B cell (primary cell): ENCODE results near the gene IGLON5. TPM values are rescaled to one million over a fixed set of nuclear protein-coding genes. Genes with fewer than 3 reads are reported as not detected.

Experiments used
- ATAC-seq: fragments of 200-7000 bp; cut with Tn5 transposase; one replicate; pipeline ENCODE4 v1.10.0; 2021; ENCODE audit warnings: low read depth, mild to moderate bottlenecking, moderate number of reproducible peaks, moderate library complexity
- CTCF ChIA-PET: fragments of 350-600 bp; sonication (Branson Sonifier 250); formaldehyde crosslinking; loops from one replicate; lab custom pipeline; 2021; ENCODE audit warnings: antibody characterized with exemption, inconsistent platforms; lab: Charles Lee
- POLR2A ChIA-PET: fragments of 350-600 bp; sonication (Branson Sonifier 250); formaldehyde crosslinking; loops from one replicate; lab custom pipeline; 2021; ENCODE audit warnings: antibody characterized with exemption; lab: Charles Lee
- DNase-seq: peaks from one replicate; pipeline ENCODE4 v3.0.0; 2013
- H2AFZ ChIP-seq: 2 replicates; pipeline ENCODE4 v1.6.1; 2012; ENCODE audit warnings: mild to moderate bottlenecking, low read depth, low read length; ENCODE audit not compliant: insufficient read depth, poor library complexity, severe bottlenecking
- H3K27ac ChIP-seq, 2 donors: 1 replicate in 1 of 2; 2 replicates in 1 of 2; pipeline ENCODE4 v1.5.1; 2012 to 2013; ENCODE audit warnings: low read length in 2 of 2, mild to moderate bottlenecking in 2 of 2, moderate library complexity in 1 of 2
- H3K27me3 ChIP-seq, 4 experiments: fragments of 200-600 bp in 1 of 4; sonication (generic) in 1 of 4; replicated peaks in 1 of 4; 1 replicate in 2 of 4; 2 replicates in 2 of 4; pipeline versions ENCODE4 v1.6.1 to v1.7.0; 2013 to 2016; ENCODE audit warnings: low read length in 3 of 4, mild to moderate bottlenecking in 2 of 4, mixed read lengths in 1 of 4, moderate library complexity in 1 of 4; ENCODE audit not compliant: insufficient read depth in 4 of 4, control insufficient read depth in 3 of 4; ENCODE audit errors: control extremely low read depth in 1 of 4
- H3K36me3 ChIP-seq, 2 experiments: replicated peaks in 1 of 2; 1 replicate in 1 of 2; 2 replicates in 1 of 2; pipeline versions ENCODE4 v1.6.1 to v1.7.1; 2013; ENCODE audit warnings: low read length in 1 of 2; ENCODE audit not compliant: insufficient read depth in 2 of 2, control insufficient read depth in 1 of 2; ENCODE audit errors: control extremely low read depth in 1 of 2, extremely low read depth in 1 of 2
- H3K4me1 ChIP-seq, 2 donors: fragments of 200-600 bp in 1 of 2; sonication (generic) in 1 of 2; 1 replicate in 1 of 2; 2 replicates in 1 of 2; pipeline versions ENCODE4 v1.5.1 to v1.6.1; 2013 to 2017; ENCODE audit warnings: low read length in 2 of 2; ENCODE audit not compliant: control insufficient read depth in 2 of 2, insufficient read depth in 2 of 2
- H3K4me2 ChIP-seq: replicated peaks from 2 replicates; pipeline ENCODE3; 2012; ENCODE audit warnings: mild to moderate bottlenecking, low read depth, low read length; ENCODE audit not compliant: poor library complexity, severe bottlenecking
- H3K4me3 ChIP-seq, 5 experiments: fragments of 200-600 bp in 1 of 5; sonication (generic) in 1 of 5; 1 replicate in 3 of 5; 2 replicates in 2 of 5; pipeline versions ENCODE4 v1.5.1 to v1.7.0; 2011 to 2016; ENCODE audit warnings: low read length in 4 of 5, mild to moderate bottlenecking in 4 of 5, low read depth in 2 of 5, control low read depth in 1 of 5, moderate library complexity in 1 of 5; ENCODE audit not compliant: insufficient read depth in 1 of 5; ENCODE audit errors: control extremely low read depth in 1 of 5, extremely low read depth in 1 of 5
- H3K79me2 ChIP-seq: fragments of 200-600 bp; sonication (generic); one replicate; pipeline ENCODE4 v1.6.0; 2016; ENCODE audit warnings: low read length; ENCODE audit not compliant: control insufficient read depth, insufficient read depth
- H3K9ac ChIP-seq: fragments of 200-600 bp; sonication (generic); 2 replicates; pipeline ENCODE4 v1.6.1; 2017; ENCODE audit warnings: mild to moderate bottlenecking, low read length, moderate library complexity
- H3K9me3 ChIP-seq, 3 donors: one replicate each; pipeline versions ENCODE4 v1.6.1 to v1.7.1; 2013; ENCODE audit warnings: low read length in 2 of 3; ENCODE audit not compliant: control insufficient read depth in 2 of 3, insufficient read depth in 1 of 3; ENCODE audit errors: control extremely low read depth in 1 of 3
- H4K20me1 ChIP-seq: 2 replicates; pipeline ENCODE4 v1.6.0; 2012; ENCODE audit warnings: mild to moderate bottlenecking, low read length; ENCODE audit not compliant: insufficient read depth, control insufficient read depth, poor library complexity, severe bottlenecking
- H3K27ac Mint-ChIP-seq: one replicate; pipeline ENCODE4 v1.8.0; 2021; ENCODE audit warnings: mixed read lengths
- H3K27me3 Mint-ChIP-seq: one replicate; pipeline ENCODE4 v1.8.0; 2021; ENCODE audit warnings: mixed read lengths
- H3K4me1 Mint-ChIP-seq: one replicate; pipeline ENCODE4 v1.8.0; 2021; ENCODE audit warnings: mixed read lengths
- H3K4me3 Mint-ChIP-seq: one replicate; pipeline ENCODE4 v1.8.0; 2021; ENCODE audit warnings: mixed read lengths
- H3K9me3 Mint-ChIP-seq: one replicate; pipeline ENCODE4 v1.8.0; 2022; ENCODE audit warnings: mixed read lengths; ENCODE audit not compliant: insufficient read depth
- CTCF ChIP-seq: fragments of 200-600 bp; IDR thresholded peaks from one replicate; pipeline ENCODE4 v1.8.0; 2022; ENCODE audit warnings: antibody characterized with exemption, mild to moderate bottlenecking
- EZH2 ChIP-seq: IDR thresholded peaks from 2 replicates; pipeline ENCODE4 v1.6.1; 2012; ENCODE audit warnings: borderline replicate concordance, low read depth, mild to moderate bottlenecking, moderate library complexity, low read length; ENCODE audit not compliant: insufficient read depth, poor library complexity, severe bottlenecking
- WGBS: methylation state at CpG from one replicate; pipeline ENCODE4 v1.1.5; 2013; ENCODE audit warnings: missing lambda C conversion rate; ENCODE audit not compliant: insufficient coverage; 5-methylcytosine and 5-hydroxymethylcytosine counted together
- intact Hi-C: fragments of 100-400 bp; cut with micrococcal nuclease; formaldehyde crosslinking; loops from one replicate; pipeline ENCODE4 v1.10.0; 2022
- polyA plus RNA-seq: library from polyadenylated mRNA; depleted of rRNA; stranded (reverse); fragments of >200 nt; gene quantifications from 2 replicates; pipeline ENCODE4 v1.2.3, GENCODE V29; 2012
- total RNA-seq, 2 donors: library from RNA; stranded (reverse); fragments of 120-200 nt in 1 of 2; gene quantifications; 1 replicate in 1 of 2; 2 replicates in 1 of 2; pipeline versions ENCODE4 v1.2.3 to v1.2.4, GENCODE V29; 2013 to 2022

Gene IGLON5
- total and polyA plus RNA-seq, 2 donors (not counting 1 experiment from before 2014, with no cell fraction given) = not detected

GRCh38 chr19:51368366-51369282, 57.2 kb downstream of the IGLON5 start, which contains the start of gene CLDND2:
TSS of gene CLDND2 (minus strand) at chr19:51369003. CDS start at chr19:51368577, 426 bp downstream.
- Histone ChIP-seq H3K9ac (peak within 1 kb of the TSS; percentile 83), H3K36me3 (no peaks in the 10 kb centered on the region), H3K79me2 (peaks cover 11% of the 10 kb centered on the region), H3K27me3 (no peaks in the 10 kb centered on the region), H3K27ac (peak within 1 kb of the TSS; percentile 11 to 87), H2AFZ (peak within 1 kb of the TSS; percentile 89), H3K4me2 (peak within 1 kb of the TSS; percentile 98), H3K4me1 (peaks cover 5 to 34% of the 10 kb centered on the region in 2 donors), H4K20me1 (no peaks in the 10 kb centered on the region), H3K4me3 (peak within 1 kb of the TSS in 4 of 5 experiments; percentile 77 to 94 (median 85)), H3K9me3 (no peaks in the 10 kb centered on the region)
- TF ChIP-seq CTCF (no peak), EZH2 (no peak)
- intact Hi-C loops = no loop called here
- no peaks in the 10 kb centered on the region for H3K27me3 Mint-ChIP-seq
- DNase-seq = no peak
- peak within 1 kb of the TSS; percentile 97 for H3K4me3 Mint-ChIP-seq
- POLR2A ChIA-PET = interaction anchor here (0.7 to 1.7 kb wide), 6 partner anchors 20 to 1106 kb away, joined by 3 to 12 read pairs (median 7); partner anchors contain the start of gene SIGLEC10
- CTCF ChIA-PET = interaction anchor here (0.7 to 2.2 kb wide), 11 partner anchors 23 to 293 kb away, joined by 3 to 9 read pairs (median 4); partner anchors contain the start of gene SIGLEC10
- H3K4me1 Mint-ChIP-seq = peaks cover 32% of the 10 kb centered on the region
- 32% methylated on average over 12 of the region's 23 CpGs for WGBS
- peak within 1 kb of the TSS; percentile 95 for H3K27ac Mint-ChIP-seq
- ATAC-seq = no peak
- no peaks in the 10 kb centered on the region for H3K9me3 Mint-ChIP-seq

DNA sequence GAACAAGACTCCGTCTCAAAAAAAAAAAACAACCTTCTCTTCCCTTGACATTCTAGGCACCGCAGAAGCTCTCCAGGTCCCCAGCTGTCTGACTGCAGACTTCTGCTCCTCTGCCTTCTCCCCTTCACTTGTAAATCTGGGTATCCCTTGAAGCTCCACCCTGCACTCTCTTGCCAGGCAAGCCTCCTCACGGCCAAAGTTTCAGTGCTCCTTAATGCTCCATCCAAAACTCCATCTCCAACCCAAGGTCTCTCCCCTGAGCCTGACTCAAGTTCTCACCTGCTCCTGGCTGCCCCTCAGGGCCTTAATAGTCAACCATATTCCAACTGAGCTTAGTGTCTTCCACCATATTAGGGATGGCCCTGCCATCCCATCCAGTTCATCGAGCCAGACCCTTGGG, 58.8 kb downstream of the IGLON5 start:
- ATAC-seq (no peak), DNase-seq (no peak)
- no peaks in the 10 kb centered on the region for H3K9me3 ChIP-seq
- no peak overlapping the region for H2AFZ ChIP-seq
- H3K27ac ChIP-seq = no peak overlapping the region
- Mint-ChIP-seq H3K27ac (peak overlapping the region; percentile 34), H3K9me3 (no peaks in the 10 kb centered on the region), H3K4me1 (peaks cover 20% of the 10 kb centered on the region), H3K27me3 (no peaks in the 10 kb centered on the region), H3K4me3 (peak overlapping the region; percentile 47)
- H3K79me2 ChIP-seq = peaks cover 11% of the 10 kb centered on the region
- WGBS = 99% methylated on average over 4 of the region's 4 CpGs
- no peaks in the 10 kb centered on the region for H3K27me3 ChIP-seq
- H4K20me1 ChIP-seq = no peaks in the 10 kb centered on the region
- intact Hi-C loops = no loop called here
- no peak overlapping the region for H3K4me3 ChIP-seq
- POLR2A ChIA-PET = no interaction called here
- no peaks in the 10 kb centered on the region for H3K36me3 ChIP-seq
- H3K4me1 ChIP-seq = peaks cover 4 to 32% of the 10 kb centered on the region in 2 donors
- no peak overlapping the region for H3K4me2 ChIP-seq
- no peak for TF ChIP-seq EZH2
- TF ChIP-seq CTCF = no peak
- H3K9ac ChIP-seq = no peak overlapping the region
- CTCF ChIA-PET = interaction anchor here (0.6 to 1.4 kb wide), 2 partner anchors 291 to 1488 kb away, joined by 3 to 5 read pairs; no protein-coding TSS in a partner anchor
